Right lobe of liver (tissue), 4 donors: ENCODE data around the gene LYL1.

ENCODE experiments used
- CTCF ChIP-seq, 4 donors: fragments of 200-600 bp in 3 of 4; fragments of 450-650 bp in 1 of 4; IDR thresholded peaks; one replicate each; pipeline versions ENCODE4 v1.5.1 to v1.8.0; 2016 to 2022; ENCODE audit warnings: antibody characterized with exemption in 4 of 4, mild to moderate bottlenecking in 2 of 4
- POLR2A ChIP-seq: fragments of 450-650 bp; IDR thresholded peaks from one replicate; pipeline ENCODE4 v1.6.1; 2017; ENCODE audit warnings: antibody characterized with exemption, mild to moderate bottlenecking
- donor health status: DM: no; HTN: no; CAD: no.
- donor health status: DM: no; HTN: no; CAD: no.
- donor health status: DM: no; HTN: yes; CAD: no.

- no peak for TF ChIP-seq POLR2A
- no peak for TF ChIP-seq CTCF (IDR thresholded peaks at IDR 0.05)
Observed at GRCh38 chr19:13072188-13072908, 30.3 kb downstream of the LYL1 start.
